ENCODE measurements around the gene RAB3IL1. TPM values are rescaled to one million over a fixed set of nuclear protein-coding genes. Genes with fewer than 3 reads are reported as not detected.
A peak's percentile ranks its signal among the peaks of the same experiment; 100 is the strongest.

Gene RAB3IL1
- total RNA-seq, 4 donors from 2014 or later, result 1.1 to 28.1 (median 5.7) TPM

DNA sequence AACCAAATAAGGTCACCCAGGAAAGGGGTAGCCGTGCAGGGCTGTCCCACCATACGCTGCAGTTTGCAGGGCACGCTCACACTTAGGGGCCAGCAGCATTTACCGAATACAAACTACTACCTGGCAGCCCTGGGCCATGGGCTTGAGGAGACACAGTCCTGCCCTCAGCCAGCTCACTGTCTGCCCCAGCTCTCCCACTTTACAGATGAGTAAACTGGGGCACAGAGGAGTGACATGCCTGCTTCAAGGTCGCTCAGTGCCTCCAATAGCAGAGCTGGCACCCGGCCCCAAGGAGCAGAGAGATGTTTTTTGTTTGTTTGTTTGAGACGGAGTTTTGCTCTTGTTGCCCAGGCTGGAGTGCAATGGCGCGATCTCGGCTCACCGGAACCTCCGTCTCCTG, 28.8 kb downstream of the RAB3IL1 start:
- Histone ChIP-seq H3K27ac (peak overlapping the region; percentile 10 to 39 (median 33)), H3K36me3 (no peaks in the 10 kb centered on the region), H3K9me3 (no peaks in the 10 kb centered on the region), H3K4me1 (peaks cover 4 to 13% (median 9%) of the 10 kb centered on the region in 4 donors), H3K27me3 (no peaks in the 10 kb centered on the region), H3K4me3 (no peak overlapping the region)
- TF ChIP-seq, protein P1, sequence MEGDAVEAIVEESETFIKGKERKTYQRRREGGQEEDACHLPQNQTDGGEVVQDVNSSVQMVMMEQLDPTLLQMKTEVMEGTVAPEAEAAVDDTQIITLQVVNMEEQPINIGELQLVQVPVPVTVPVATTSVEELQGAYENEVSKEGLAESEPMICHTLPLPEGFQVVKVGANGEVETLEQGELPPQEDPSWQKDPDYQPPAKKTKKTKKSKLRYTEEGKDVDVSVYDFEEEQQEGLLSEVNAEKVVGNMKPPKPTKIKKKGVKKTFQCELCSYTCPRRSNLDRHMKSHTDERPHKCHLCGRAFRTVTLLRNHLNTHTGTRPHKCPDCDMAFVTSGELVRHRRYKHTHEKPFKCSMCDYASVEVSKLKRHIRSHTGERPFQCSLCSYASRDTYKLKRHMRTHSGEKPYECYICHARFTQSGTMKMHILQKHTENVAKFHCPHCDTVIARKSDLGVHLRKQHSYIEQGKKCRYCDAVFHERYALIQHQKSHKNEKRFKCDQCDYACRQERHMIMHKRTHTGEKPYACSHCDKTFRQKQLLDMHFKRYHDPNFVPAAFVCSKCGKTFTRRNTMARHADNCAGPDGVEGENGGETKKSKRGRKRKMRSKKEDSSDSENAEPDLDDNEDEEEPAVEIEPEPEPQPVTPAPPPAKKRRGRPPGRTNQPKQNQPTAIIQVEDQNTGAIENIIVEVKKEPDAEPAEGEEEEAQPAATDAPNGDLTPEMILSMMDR (IDR thresholded peaks at IDR 0.05), result no peak
- no peak for TF ChIP-seq POLR2A (IDR thresholded peaks at IDR 0.05)
- DNase-seq, result no peak

DNA sequence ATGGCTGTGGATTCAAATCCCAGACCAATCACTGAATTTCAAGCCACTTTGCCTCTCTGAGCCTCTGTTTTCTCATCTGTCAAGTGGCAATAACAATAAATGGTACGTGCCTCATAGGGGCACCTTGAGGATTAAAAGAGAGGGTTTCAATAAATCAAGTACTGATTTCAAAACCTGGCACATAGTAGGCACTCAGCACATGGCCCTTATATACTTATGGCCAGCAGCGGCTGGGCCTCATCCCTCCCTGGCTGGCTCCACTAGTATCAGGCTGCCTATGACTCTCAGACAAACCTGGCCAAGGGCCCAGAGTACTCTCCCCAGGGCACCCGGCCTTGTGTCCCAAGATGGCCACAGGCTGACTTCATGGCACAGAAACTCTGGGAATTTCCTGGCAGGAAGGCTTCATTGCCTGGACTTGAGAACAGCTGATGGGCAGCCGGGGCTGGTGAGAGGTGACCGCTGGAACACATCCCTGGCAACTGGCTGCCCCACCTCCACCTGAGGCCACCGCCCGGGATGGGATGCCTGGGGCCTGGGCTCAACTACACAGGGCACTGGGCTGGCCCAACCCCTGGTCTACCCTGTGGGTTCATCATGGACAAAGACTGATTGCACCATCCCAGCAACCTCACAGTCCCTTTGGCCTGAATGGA, 29.4 kb downstream of the RAB3IL1 start:
- peak in 2 of 3 donors; percentile 21 to 56 for DNase-seq
- H3K4me1 ChIP-seq, result peaks cover 4 to 13% (median 9%) of the 10 kb centered on the region in 4 donors
- H3K4me3 ChIP-seq, result no peak overlapping the region
- no peaks in the 10 kb centered on the region for H3K36me3 ChIP-seq
- TF ChIP-seq, protein P1 (IDR thresholded peaks at IDR 0.05), result no peak
- no peak for TF ChIP-seq POLR2A (IDR thresholded peaks at IDR 0.05)
- H3K27ac ChIP-seq, result peak overlapping the region; percentile 10 to 39 (median 33)
- H3K9me3 ChIP-seq, result no peaks in the 10 kb centered on the region
- H3K27me3 ChIP-seq, result no peaks in the 10 kb centered on the region

DNA sequence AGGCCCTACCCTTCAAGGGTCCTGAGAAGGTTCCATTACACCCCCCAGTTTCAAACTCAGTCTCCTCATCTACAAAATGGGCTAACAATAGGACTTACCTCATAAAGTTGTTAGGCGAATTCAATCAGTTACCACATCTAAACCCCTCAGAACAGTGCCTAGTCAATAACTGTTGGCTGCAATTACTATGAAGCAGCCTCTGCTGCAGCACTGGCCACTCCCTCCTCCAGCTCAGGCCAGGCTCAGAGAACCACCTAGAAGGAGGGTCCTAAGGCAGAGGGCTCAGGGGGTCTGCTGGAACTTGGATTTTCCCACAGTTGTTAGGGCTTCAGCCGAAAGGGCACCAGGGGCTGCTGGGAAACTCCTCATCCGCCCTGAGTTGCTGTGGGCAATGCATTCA, 30.7 kb downstream of the RAB3IL1 start:
- H3K27ac ChIP-seq, result no peak overlapping the region
- H3K36me3 ChIP-seq, result no peaks in the 10 kb centered on the region
- TF ChIP-seq POLR2A (IDR thresholded peaks at IDR 0.05), result no peak
- TF ChIP-seq, protein P1 (IDR thresholded peaks at IDR 0.05), result no peak
- DNase-seq, result no peak
- H3K4me1 ChIP-seq, result peaks cover 4 to 12% (median 7%) of the 10 kb centered on the region in 4 donors
- no peaks in the 10 kb centered on the region for H3K9me3 ChIP-seq
- H3K27me3 ChIP-seq, result no peaks in the 10 kb centered on the region
- H3K4me3 ChIP-seq, result no peak overlapping the region

DNA sequence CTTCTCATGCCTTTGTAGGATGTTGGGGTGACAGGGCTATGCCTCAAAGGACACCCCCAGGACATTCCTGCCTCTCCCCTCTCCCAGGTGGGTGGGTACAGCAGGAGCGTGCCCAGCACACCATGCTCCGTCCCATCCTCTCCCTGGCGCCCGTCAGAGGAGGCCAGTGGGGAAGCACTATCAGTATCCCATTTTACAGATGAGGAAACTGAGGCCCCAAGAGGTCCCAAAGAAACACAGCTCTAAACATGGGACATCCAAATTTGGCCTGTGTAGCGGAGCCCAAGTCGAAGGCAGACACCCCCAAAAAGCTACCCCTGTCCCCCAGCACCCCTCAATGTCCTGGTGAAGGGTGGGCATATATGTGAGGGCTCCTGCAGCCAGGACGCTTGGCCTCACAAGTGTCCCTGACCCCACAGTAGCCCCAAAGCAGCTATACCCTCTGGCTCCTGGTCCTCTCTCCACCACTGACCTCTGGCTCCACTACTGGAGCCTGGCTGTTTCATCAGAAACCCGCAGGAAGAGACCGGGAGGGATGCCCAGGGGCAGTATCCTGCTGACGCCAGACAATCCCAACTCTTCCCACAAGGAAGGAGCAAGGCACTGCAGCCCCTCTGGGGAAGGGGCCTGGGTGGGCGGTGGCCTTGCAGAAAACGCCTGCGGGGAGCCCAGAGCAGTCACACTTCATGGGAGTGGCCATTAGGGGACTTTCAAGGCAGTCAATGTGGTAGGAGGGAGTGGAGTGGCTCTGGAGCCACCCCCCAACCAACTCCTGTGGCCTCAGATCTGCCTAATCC, 31.4 kb downstream of the RAB3IL1 start:
- H3K36me3 ChIP-seq, result no peaks in the 10 kb centered on the region

DNA sequence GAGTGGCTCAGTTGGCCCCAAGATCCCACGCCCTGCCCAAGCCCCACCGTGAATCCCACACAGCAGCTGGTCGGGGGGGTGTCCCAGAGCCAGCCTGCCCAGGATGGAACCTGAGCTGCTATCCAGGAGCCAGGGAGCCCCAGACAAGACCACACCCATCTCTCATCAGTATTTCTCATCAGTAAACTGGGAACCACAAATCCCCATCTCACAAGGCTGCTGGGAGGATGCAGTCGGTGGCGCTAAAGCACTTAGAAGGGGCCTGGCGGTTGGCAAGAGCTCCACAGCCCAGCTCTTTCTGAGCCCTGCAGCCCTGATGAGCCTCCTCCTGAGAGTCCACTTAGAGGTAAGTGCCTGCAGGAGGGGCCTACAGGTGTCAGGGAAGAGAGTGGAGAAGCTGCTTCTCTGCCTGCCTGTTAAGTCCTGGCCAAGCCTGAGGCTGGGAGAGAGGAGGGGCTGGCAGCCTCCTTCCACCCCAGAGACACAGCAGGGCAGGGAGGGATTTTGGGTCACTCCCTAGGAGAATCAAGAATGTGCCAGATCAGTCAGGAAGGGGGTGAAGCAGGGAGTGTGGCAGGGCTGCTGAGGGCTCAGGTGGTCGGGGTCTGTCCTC, 32.1 kb downstream of the RAB3IL1 start:
- no peak for DNase-seq
- H3K27me3 ChIP-seq, result no peaks in the 10 kb centered on the region
- no peak for TF ChIP-seq POLR2A (IDR thresholded peaks at IDR 0.05)
- TF ChIP-seq, protein P1 (IDR thresholded peaks at IDR 0.05), result no peak

More for the DNA sequence above, 31.4 kb downstream of the RAB3IL1 start:
- Histone ChIP-seq H3K4me1 (peaks cover 6 to 11% (median 9%) of the 10 kb centered on the region in 4 donors), H3K27me3 (no peaks in the 10 kb centered on the region), H3K4me3 (no peak overlapping the region), H3K9me3 (no peaks in the 10 kb centered on the region), H3K27ac (no peak overlapping the region)
- DNase-seq, result no peak
- TF ChIP-seq, protein P1 (IDR thresholded peaks at IDR 0.05), result no peak
- no peak for TF ChIP-seq POLR2A (IDR thresholded peaks at IDR 0.05)

More for the DNA sequence above, 32.1 kb downstream of the RAB3IL1 start:
- Histone ChIP-seq H3K36me3 (no peaks in the 10 kb centered on the region), H3K4me1 (peaks cover 0 to 5% (median 4%) of the 10 kb centered on the region in 4 donors), H3K27ac (no peak overlapping the region), H3K9me3 (no peaks in the 10 kb centered on the region), H3K4me3 (no peak overlapping the region)

Data from Peyer's patch (tissue), 4 donors.